ENCODE results near the gene CRYL1.

The CRYL1 gene

GRCh38 chr13:20408181-20408580 is 117.5 kb downstream of the CRYL1 start:
- no peak for TF ChIP-seq CTCF (IDR thresholded peaks at IDR 0.05; ENCODE audit: low read depth, low read length)
- no peak overlapping the region for H3K4me3 ChIP-seq (ENCODE audit: low read depth, low read length)
- in situ Hi-C loops (cut with HindIII; ENCODE audit: low sequenced_read_pairs) = no loop called here
- DNase-seq (ENCODE audit: low read depth, low spot score) = no peak

GRCh38 chr13:20407759-20408158 is 117.9 kb downstream of the CRYL1 start:
- H3K4me3 ChIP-seq (ENCODE audit: low read depth, low read length) = no peak overlapping the region
- no peak for TF ChIP-seq CTCF (IDR thresholded peaks at IDR 0.05; ENCODE audit: low read depth, low read length)
- DNase-seq (ENCODE audit: low read depth, low spot score) = no peak
- in situ Hi-C loops (cut with HindIII; ENCODE audit: low sequenced_read_pairs) = no loop called here

- no peak for TF ChIP-seq CTCF (IDR thresholded peaks at IDR 0.05; ENCODE audit: low read depth, low read length)
- DNase-seq (ENCODE audit: low read depth, low spot score) = no peak
- in situ Hi-C loops (cut with HindIII; ENCODE audit: low sequenced_read_pairs) = no loop called here
Measured at GRCh38 chr13:20405691-20406090, 120.0 kb downstream of the CRYL1 start.

GRCh38 chr13:20404488-20405222 is 121.0 kb downstream of the CRYL1 start:
- in situ Hi-C loops (cut with HindIII; ENCODE audit: low sequenced_read_pairs) = no loop called here
- no peak for TF ChIP-seq CTCF (IDR thresholded peaks at IDR 0.05; ENCODE audit: low read depth, low read length)
- DNase-seq (ENCODE audit: low read depth, low spot score) = no peak
- H3K4me3 ChIP-seq (ENCODE audit: low read depth, low read length) = no peak overlapping the region

More at GRCh38 chr13:20405691-20406090, 120.0 kb downstream of the CRYL1 start:
- no peak overlapping the region for H3K4me3 ChIP-seq (ENCODE audit: low read depth, low read length)

- no peak for TF ChIP-seq CTCF (IDR thresholded peaks at IDR 0.05; ENCODE audit: low read depth, low read length)
- in situ Hi-C loops (cut with HindIII; ENCODE audit: low sequenced_read_pairs) = no loop called here
- no peak overlapping the region for H3K4me3 ChIP-seq (ENCODE audit: low read depth, low read length)
- DNase-seq (ENCODE audit: low read depth, low spot score) = no peak
Measured at GRCh38 chr13:20403826-20404225, 121.8 kb downstream of the CRYL1 start.

GRCh38 chr13:20402881-20403280 is 122.8 kb downstream of the CRYL1 start:
- no peak for TF ChIP-seq CTCF (IDR thresholded peaks at IDR 0.05; ENCODE audit: low read depth, low read length)
- no peak for DNase-seq (ENCODE audit: low read depth, low spot score)
- in situ Hi-C loops (cut with HindIII; ENCODE audit: low sequenced_read_pairs) = no loop called here
- no peak overlapping the region for H3K4me3 ChIP-seq (ENCODE audit: low read depth, low read length)

All from astrocyte of the spinal cord (primary cell).